HG02678 (cell line): ENCODE measurements around the gene FNDC10.
"Not testable (repeated sequence)": the region's sequence is repeated elsewhere in the genome, so short reads cannot be mapped to it uniquely, and the experiment has no call there.

ENCODE experiments used
- ATAC-seq: cut with Tn5 transposase; IDR thresholded peaks from one replicate; pipeline ENCODE4 v1.9.1; 2021; ENCODE audit warnings: mild to moderate bottlenecking, moderate library complexity; ENCODE audit not compliant: unreplicated experiment

The FNDC10 gene

GRCh38 chr1:1599030-1599934 lies 653 bp downstream of the FNDC10 start:
- no peak for ATAC-seq

DNA sequence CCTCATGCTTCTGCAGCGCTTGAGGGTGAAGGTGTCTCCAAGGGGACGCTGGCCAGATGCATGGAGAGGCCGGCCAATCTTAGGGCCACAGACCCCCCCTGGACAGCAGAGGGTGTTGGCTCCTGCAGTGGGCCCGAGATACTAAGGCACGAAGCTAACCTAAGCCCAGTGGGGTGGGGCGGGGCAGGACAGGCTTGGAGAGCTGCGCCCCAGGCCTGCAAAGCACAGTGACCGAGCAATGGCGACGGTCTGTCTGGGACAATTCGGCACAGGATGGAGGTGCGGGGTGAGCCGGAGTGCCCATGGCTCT lies 1.3 kb downstream of the FNDC10 start:
- no peak for ATAC-seq

DNA sequence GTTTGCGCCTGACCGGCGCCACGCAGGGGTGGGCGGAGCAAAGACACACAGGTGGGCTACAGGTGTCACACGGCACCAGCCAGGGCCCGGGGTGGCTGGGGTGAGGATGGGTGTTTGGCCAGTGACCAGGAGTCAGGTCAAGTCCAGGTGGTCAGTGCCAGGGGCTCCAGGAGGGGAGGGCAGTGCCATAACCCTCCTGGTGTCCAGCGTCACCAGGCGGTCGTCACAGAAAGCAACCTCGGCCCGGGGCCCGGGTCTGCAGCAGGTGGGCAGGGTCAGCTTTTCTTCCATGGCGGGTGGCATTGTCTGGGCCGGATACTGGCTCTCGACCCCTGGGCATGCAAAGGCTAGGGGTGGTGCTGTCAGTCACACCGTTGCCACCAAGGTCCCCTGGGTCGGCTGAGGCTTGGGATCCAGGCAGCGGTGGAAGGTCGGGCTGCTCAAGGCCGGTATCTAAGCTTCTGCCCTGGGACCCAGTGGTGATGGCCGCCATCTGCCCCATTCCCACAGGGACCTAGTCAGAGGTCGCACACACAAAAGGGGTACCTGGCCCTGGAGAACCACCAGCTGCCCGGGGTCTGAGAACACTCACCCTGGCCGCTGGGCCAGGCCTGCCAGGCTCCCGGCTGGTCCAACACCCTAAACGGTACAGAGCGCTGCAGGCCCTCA lies 1.8 kb downstream of the FNDC10 start:
- no peak for ATAC-seq

- no peak for ATAC-seq
These were observed 2.5 kb downstream of the FNDC10 start for GRCh38 chr1:1597275-1597930.

GRCh38 chr1:1596493-1597274 lies 3.3 kb downstream of the FNDC10 start:
- ATAC-seq, result no peak

GRCh38 chr1:1595341-1595740 lies 4.6 kb downstream of the FNDC10 start:
- ATAC-seq, result not testable (repeated sequence)

DNA sequence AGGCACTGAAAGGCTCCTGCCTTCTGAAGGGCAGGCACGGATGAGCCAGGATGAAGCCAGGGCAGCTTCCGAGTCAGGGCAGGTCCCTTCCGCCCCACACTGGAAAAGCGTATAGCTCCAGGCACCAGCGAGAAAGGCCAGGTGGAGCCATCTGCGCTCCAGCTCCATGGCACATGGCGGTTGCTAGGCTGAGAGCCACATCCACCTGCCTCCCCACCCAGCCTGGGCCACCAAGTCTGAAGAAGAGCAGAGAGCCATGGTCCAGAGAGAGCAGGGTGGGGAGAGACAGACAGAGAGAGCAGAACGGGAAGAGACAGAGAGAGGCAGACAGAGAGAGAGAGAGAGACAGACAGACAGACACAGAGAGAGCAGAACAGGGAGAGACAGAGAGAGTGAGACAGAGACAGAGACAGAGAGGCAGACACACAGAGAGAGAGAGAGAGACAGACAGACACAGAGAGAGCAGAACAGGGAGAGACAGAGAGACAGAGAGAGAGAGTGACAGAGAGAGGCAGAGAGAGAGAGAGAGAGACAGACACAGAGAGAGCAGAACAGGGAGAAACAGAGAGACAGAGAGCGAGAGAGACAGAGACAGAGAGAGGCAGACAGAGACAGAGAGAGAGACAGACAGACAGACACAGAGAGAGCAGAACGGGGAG lies 5.2 kb downstream of the FNDC10 start:
- ATAC-seq, result no peak

GRCh38 chr1:1593834-1594601 lies 5.9 kb downstream of the FNDC10 start:
- ATAC-seq, result no peak

DNA sequence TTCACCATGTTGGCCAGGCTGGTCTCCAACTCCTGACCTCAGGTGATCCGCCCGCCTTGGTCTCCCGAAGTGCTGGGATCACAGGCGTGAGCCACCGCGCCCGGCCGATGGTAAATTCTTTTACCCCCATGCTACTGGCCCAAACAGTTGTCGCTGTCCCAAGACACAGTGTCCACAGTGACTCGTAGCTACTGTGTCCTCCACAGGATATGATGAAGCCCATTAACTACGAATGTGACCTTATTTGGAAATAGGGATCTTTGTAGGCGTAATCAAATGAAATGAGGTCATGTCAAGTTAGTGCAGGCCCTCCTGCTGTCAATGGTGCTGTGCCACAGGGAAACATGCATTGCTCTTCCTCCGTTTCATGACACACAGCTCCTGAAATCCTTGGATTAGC lies 8.5 kb downstream of the FNDC10 start:
- ATAC-seq, result no peak

GRCh38 chr1:1583347-1584010 lies 16.5 kb downstream of the FNDC10 start:
- ATAC-seq, result no peak

DNA sequence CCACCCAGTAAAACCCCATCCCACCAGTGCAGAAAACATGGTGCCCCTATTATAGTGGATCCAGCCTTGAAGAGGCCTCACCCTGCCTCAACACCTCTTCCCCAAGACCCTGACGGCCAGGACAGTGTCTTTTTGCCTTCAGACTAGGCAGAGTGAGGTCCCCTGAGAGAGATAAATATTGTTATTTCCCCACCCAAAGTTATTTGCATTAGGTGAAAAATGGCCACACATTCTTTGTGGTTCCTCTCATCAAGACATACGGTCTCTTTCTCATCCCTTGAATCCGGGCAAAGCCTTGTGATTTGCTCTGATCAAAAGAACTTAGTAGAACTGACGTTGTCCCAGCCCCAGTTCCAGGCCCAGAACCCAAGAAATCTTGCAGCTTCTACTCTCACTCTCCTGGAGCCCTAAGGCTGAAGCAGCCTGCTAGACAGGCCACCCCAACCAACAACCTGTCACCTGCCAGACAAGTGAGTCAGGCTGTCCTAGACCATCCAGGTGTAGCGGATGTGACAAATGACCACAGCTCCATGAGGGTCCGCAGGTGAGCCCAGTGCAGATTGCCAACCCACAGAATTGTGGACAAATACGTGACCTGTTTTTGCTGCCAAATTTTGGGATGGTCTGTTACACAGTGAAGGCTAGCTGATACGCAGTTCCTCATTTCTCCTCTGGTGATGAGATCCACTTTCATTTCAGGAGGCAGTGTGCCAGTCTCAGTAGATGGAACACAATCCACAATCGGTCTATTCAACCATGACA lies 17.2 kb downstream of the FNDC10 start:
- no peak for ATAC-seq

DNA sequence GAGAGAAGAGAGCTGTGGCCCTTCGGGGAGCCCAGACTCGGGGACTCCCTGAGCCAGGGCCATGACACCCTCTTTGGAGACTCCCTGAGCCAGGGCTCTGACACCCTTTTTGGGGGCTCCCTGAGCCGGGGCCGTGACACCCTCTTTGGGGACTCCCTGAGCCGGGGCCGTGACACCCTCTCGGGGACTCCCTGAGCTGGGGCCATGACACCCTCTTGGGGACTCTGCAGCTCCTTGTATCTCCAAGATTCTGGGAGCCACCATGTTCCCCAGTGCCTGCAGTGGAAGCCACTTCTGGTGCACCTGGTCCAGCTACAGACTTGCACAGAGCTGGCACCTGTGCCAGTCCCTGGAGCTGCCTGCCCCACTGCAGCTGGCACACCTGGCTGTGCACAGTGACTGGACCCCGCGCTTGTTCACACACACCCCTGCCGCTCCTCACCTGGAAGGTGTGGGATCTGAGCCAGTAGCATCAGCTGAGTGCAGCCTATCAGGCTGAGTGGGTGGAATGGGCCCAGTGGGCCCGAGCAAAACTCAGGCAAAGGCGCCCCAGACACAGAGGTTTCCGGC lies 21.5 kb downstream of the FNDC10 start:
- no peak for ATAC-seq

DNA sequence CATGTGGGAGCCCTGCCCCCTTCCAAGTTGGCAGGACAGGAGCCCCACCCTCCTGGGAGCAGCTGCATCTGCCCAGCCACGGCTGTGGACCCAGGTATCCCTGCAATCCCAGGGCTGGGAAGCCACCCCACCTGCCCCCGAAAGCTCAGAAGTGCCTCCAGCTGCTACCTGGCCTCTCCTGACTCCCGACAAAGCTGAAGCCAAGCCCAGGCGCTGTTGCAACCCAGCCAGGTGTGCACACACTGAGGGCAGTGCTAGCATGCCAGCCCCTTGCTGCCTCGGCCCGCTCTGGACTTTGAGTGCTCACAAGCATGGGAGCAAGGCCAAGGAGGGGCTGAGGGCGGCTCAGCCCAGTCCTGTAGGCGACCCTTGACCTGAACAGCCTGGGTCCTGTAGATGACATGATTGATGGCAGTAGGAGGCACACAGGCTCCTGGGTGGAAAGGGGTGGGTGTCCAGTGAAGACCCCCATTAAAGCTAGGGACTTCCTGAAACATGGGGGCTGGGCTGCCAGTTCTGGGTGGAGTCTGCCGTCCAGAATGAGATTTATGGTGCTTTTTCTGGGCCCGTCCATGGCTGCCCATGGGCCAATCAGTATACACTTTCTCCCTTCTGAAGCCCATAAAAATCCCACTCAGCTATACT lies 22.4 kb downstream of the FNDC10 start:
- no peak for ATAC-seq

GRCh38 chr1:1574721-1575537 lies 25.0 kb downstream of the FNDC10 start, which contains the start of gene SSU72:
SSU72 (minus strand) TSS chr1:1574863; CDS start chr1:1574557, 306 bp downstream.
- ATAC-seq, result peak; percentile 81

DNA sequence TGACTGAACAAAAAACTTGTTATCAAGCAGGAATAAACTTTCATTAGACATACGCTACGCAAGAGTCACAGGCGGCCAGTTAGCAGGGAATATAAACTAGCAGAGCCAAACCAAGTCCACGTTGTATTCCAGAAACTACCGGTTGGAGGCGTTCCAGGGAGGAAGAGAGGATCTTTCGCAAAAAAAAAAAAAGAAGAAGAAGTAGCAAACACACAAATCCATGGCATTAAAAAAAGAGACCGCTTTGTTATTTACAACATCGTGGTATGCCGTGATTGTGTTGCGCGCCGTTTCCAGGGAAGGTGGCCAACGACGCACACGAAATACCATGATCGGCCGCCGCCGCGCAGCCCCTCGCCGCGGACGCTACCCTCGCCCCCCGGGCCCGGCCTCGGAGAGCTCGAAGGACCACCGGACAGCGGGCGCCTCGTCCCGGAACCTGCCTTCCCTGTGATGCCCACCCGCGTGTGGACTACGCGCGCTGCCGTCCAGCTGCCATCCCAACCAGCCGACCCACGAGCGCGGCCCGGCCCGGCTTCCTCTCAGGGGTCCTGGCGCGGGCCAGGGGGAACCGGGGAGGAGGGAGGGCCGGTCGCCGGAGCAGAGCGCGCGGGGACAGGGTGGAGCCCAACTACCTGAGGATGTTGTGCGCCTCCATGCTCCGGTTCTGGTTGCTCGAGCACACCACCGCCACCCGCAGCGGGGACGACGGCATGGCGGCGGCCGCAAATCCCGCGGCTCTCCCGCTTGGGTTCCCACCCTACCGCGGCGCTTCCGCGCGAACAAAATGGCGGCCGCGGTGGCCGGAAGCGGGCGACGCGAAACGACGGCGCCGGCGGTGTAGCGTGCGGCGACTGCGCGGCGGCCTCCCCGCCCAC lies 25.9 kb downstream of the FNDC10 start:
- ATAC-seq, result peak; percentile 80

GRCh38 chr1:1569341-1569740 lies 30.6 kb downstream of the FNDC10 start:
- no peak for ATAC-seq
